Measurements from ENCODE around the gene CBARP.

GRCh38 chr19:1283207-1283916 lies 45.6 kb upstream of the CBARP start:
- TF ChIP-seq EZH2 (IDR thresholded peaks at IDR 0.05; ENCODE audit: insufficient read depth, poor library complexity, severe bottlenecking) (no peak), EZH2phosphoT487 (IDR thresholded peaks at IDR 0.05; ENCODE audit: insufficient read depth, low read depth) (no peak)

Data from GM23248 (cell line).